GM23248 (cell line): Measurements from ENCODE around the gene PPP6R3. TPM values are rescaled to one million over a fixed set of nuclear protein-coding genes. Genes with fewer than 3 reads are reported as not detected.
A peak's percentile ranks its signal among the peaks of the same experiment; 100 is the strongest.
"Not testable (repeated sequence)": the region's sequence is repeated elsewhere in the genome, so short reads cannot be mapped to it uniquely, and the experiment has no call there.

Source experiments
- DNase-seq: peaks from one replicate; pipeline ENCODE4 v3.0.0-alpha.2; 2015
- H2AFZ ChIP-seq: fragments of 200-600 bp; sonication (generic); 2 replicates; pipeline ENCODE4 v1.6.1; 2016; ENCODE audit warnings: antibody characterized with exemption
- H3F3A ChIP-seq: fragments of 200-600 bp; sonication (generic); 2 replicates; pipeline ENCODE4 v1.6.1; 2016; ENCODE audit warnings: mild to moderate bottlenecking, antibody characterized with exemption, mixed run types; ENCODE audit not compliant: insufficient read depth
- H3K27ac ChIP-seq: fragments of 200-600 bp; sonication (generic); 2 replicates; pipeline ENCODE4 v1.5.1; 2016; ENCODE audit warnings: mild to moderate bottlenecking
- H3K27me3 ChIP-seq: fragments of 200-600 bp; sonication (generic); replicated peaks from 2 replicates; pipeline ENCODE4 v1.6.1; 2016; ENCODE audit warnings: mild to moderate bottlenecking; ENCODE audit not compliant: insufficient read depth
- H3K36me3 ChIP-seq: fragments of 200-600 bp; sonication (generic); 2 replicates; pipeline ENCODE4 v1.6.1; 2016; ENCODE audit warnings: low read depth, mild to moderate bottlenecking
- H3K4me1 ChIP-seq: fragments of 200-600 bp; sonication (generic); 2 replicates; pipeline ENCODE4 v1.6.1; 2016; ENCODE audit warnings: mild to moderate bottlenecking; ENCODE audit not compliant: insufficient read depth
- H3K4me2 ChIP-seq: fragments of 200-600 bp; sonication (generic); one replicate; pipeline ENCODE4 v1.6.1; 2016; ENCODE audit warnings: mild to moderate bottlenecking; ENCODE audit not compliant: unreplicated experiment
- H3K4me3 ChIP-seq: fragments of 200-600 bp; sonication (generic); 2 replicates; pipeline ENCODE4 v1.5.1; 2016; ENCODE audit warnings: mild to moderate bottlenecking
- H3K79me2 ChIP-seq: fragments of 200-600 bp; sonication (generic); 2 replicates; pipeline ENCODE4 v1.6.1; 2016; ENCODE audit warnings: mild to moderate bottlenecking; ENCODE audit not compliant: insufficient read depth
- H3K9ac ChIP-seq: fragments of 200-600 bp; sonication (generic); 2 replicates; pipeline ENCODE4 v1.6.1; 2016; ENCODE audit warnings: mild to moderate bottlenecking
- H3K9me2 ChIP-seq: fragments of 200-600 bp; sonication (generic); 2 replicates; pipeline ENCODE4 v1.6.1; 2016; ENCODE audit warnings: mixed run types, mild to moderate bottlenecking, moderate library complexity; ENCODE audit not compliant: insufficient read depth
- H3K9me3 ChIP-seq: fragments of 200-600 bp; sonication (generic); one replicate; pipeline ENCODE4 v1.6.1; 2017; ENCODE audit warnings: low read depth
- H4K20me1 ChIP-seq: fragments of 200-600 bp; sonication (generic); 2 replicates; pipeline ENCODE4 v1.6.0; 2016; ENCODE audit not compliant: insufficient read depth
- EZH2 ChIP-seq: fragments of 200-600 bp; sonication (generic); IDR thresholded peaks from 2 replicates; pipeline ENCODE4 v1.6.1; 2018; ENCODE audit warnings: antibody characterized with exemption, mild to moderate bottlenecking; ENCODE audit not compliant: insufficient read depth, poor library complexity, severe bottlenecking
- EZH2phosphoT487 ChIP-seq: fragments of 200-600 bp; sonication (generic); IDR thresholded peaks from 2 replicates; pipeline ENCODE4 v1.6.1; 2018; ENCODE audit warnings: antibody characterized with exemption, moderate library complexity, mild to moderate bottlenecking, low read depth; ENCODE audit not compliant: insufficient read depth
- WGBS, 2 experiments: methylation state at CpG; one replicate each; pipeline ENCODE4 v1.1.6; 2015 to 2017; ENCODE audit warnings: low lambda C conversion rate in 2 of 2, low coverage in 1 of 2; ENCODE audit errors: missing lambda C conversion rate in 2 of 2; 5-methylcytosine and 5-hydroxymethylcytosine counted together
- in situ Hi-C: fragments of 300-500 bp; cut with MboI; formaldehyde crosslinking; loops from 2 replicates; pipeline ENCODE4 v1.15.0; 2020
- polyA plus RNA-seq: library from polyadenylated mRNA; unstranded; fragments of >200 nt; fragmentation: Nextera tagmentation; extraction: Ambion mirVana; gene quantifications from 2 replicates; pipeline ENCODE4 v1.2.1, GENCODE V29; 2016
- total RNA-seq: library from RNA; depleted of rRNA; stranded (reverse); fragments of >200 nt; shearing (Covaris generic); gene quantifications from 2 replicates; pipeline ENCODE4 v1.2.3, GENCODE V29; 2014

The PPP6R3 gene
- total and polyA plus RNA-seq, 2 experiments from 2014 or later, result 47.5 to 96.0 TPM

DNA sequence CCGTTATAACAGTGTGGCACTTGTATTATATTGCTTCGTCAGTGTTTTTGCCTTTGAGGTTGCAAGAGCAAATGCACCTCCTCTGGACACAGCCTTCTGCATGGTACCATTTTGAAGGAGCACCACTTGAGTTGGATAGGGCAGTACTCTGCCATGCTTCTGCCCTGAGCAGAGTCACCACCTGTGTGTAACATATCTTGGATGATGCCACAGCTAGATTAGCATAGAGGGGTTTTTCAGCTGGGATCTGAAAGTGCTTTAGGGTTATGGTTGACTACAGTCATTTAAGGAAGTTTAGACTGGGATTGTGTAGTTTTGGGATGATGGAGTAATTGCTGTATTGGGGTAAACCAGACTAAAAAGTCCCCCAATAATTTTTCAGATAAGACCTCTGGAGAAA is 78.8 kb downstream of the PPP6R3 start:
- Histone ChIP-seq H3K9me3 (no peaks in the 10 kb centered on the region), H3K27me3 (no peaks in the 10 kb centered on the region), H3K9me2 (no peaks in the 10 kb centered on the region), H4K20me1 (peaks cover 15% of the 10 kb centered on the region; the same call in 1 of the 2 replicates), H3K4me2 (no peak overlapping the region), H3K79me2 (peaks cover 93% of the 10 kb centered on the region), H2AFZ (no peak overlapping the region), H3K9ac (no peak overlapping the region), H3K27ac (no peak overlapping the region), H3K4me1 (peaks cover 10% of the 10 kb centered on the region), H3K4me3 (no peak overlapping the region), H3F3A (peaks cover 16% of the 10 kb centered on the region), H3K36me3 (0 out of 2 replicates have a peak, but pooled peaks cover 5% of the 10 kb centered on the region)
- in situ Hi-C loops, result no loop called here
- WGBS, 2 experiments, result 97 to 100% methylated on average over 2 of the region's 2 CpGs
- no peak for DNase-seq
- no peak for TF ChIP-seq EZH2phosphoT487
- no peak for TF ChIP-seq EZH2

DNA sequence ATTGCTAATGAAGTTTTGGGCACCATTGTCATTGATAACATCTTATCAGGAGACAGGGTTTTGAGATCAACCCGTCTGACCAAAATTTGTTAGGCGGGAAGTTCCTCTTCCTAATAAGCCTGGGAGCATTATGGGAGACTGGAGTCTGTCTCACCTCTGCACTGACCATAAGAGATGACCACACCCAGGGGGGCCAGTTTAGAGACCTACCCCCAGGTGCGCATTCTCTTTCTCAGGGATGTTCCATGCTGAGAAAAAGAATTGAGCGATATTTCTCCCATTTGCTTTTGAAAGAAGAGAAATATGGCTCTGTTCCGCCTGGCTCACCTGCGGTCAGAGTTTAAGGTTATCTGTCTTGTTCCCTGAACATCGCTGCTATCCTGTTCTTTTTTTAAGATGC is 80.0 kb downstream of the PPP6R3 start:
- H3K9me3 ChIP-seq, DNase-seq, H2AFZ ChIP-seq, H3K27ac ChIP-seq, H3K4me1 ChIP-seq, H3K4me3 ChIP-seq, in situ Hi-C loops, H3K9ac ChIP-seq, H3K9me2 ChIP-seq, H3K27me3 ChIP-seq, H3K4me2 ChIP-seq: not testable (repeated sequence)
- Histone ChIP-seq H3K36me3 (peaks cover 13% of the 10 kb centered on the region; the same call in 1 of the 2 replicates), H3K79me2 (peaks cover 93% of the 10 kb centered on the region), H3F3A (peaks cover 16% of the 10 kb centered on the region), H4K20me1 (peaks cover 15% of the 10 kb centered on the region; the same call in 1 of the 2 replicates)
- 93% methylated on average over 7 of the region's 7 CpGs for WGBS, 2 experiments

DNA sequence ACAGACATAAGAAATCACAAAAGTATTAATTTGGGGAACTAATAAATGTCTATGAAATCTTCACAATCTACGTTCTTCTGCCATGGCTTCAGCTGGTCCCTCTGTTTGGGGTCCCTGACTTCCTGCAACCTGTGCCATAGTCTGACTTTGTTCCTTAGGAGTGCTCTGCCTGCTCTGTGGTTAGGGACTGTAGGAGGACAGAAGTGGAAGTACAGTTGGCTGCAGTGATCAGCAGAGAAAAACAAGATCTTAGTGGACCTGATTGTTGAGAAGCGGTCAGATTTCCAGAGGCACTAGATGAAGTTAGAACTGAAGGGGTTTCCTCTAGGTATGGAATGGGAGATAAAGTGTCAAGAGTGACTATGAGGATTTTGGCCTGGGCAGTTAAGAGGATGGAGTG is 80.6 kb downstream of the PPP6R3 start:
- Histone ChIP-seq H3K9ac (no peak overlapping the region), H3K4me1 (peaks cover 10% of the 10 kb centered on the region), H3K9me3 (no peaks in the 10 kb centered on the region), H3F3A (peaks cover 16% of the 10 kb centered on the region), H3K27me3 (no peaks in the 10 kb centered on the region), H3K27ac (no peak overlapping the region), H3K9me2 (no peaks in the 10 kb centered on the region), H3K36me3 (peaks cover 16% of the 10 kb centered on the region; the same call in 1 of the 2 replicates), H3K4me2 (no peak overlapping the region), H3K79me2 (peaks cover 93% of the 10 kb centered on the region), H4K20me1 (peaks cover 15% of the 10 kb centered on the region; the same call in 1 of the 2 replicates), H3K4me3 (no peak overlapping the region), H2AFZ (no peak overlapping the region)
- no peak for DNase-seq
- TF ChIP-seq EZH2 (no peak), EZH2phosphoT487 (no peak)
- in situ Hi-C loops, result no loop called here
- WGBS, 2 experiments, result 99 to 100% methylated on average over 2 of the region's 2 CpGs

DNA sequence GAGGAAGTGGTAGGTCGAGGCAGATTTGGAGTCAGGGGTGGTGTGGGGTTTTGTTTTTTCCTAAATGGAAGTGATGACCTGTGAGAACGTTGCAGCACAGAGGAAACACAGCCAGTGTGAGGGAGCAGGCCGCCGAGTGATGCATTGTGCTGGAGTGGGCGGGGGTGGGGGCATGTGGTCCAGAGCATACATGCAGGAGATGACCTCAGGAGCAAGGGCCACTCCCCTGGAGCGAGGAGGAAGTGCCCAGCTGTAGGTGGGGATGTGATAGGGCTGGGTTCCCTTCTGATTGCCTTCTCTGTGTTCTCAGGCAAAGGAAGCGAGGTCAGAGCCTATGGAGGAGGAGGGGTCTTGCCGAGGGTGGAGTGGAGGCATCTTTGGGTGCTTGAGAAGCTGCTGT is 81.4 kb downstream of the PPP6R3 start:
- peaks cover 15% of the 10 kb centered on the region; the same call in 1 of the 2 replicates for H4K20me1 ChIP-seq
- TF ChIP-seq EZH2 (no peak), EZH2phosphoT487 (no peak)
- WGBS, 2 experiments, result 74 to 80% methylated on average over 8 of the region's 8 CpGs
- H3K27ac ChIP-seq, result peak overlapping the region; percentile 92
- H3F3A ChIP-seq, result peaks cover 16% of the 10 kb centered on the region
- peaks cover 93% of the 10 kb centered on the region for H3K79me2 ChIP-seq
- H3K4me1 ChIP-seq, result peaks cover 15% of the 10 kb centered on the region
- peaks cover 22% of the 10 kb centered on the region; the same call in 1 of the 2 replicates for H3K36me3 ChIP-seq
- no peak overlapping the region for H2AFZ ChIP-seq
- H3K9me3 ChIP-seq, result no peaks in the 10 kb centered on the region
- no peak overlapping the region for H3K9ac ChIP-seq
- H3K9me2 ChIP-seq, result no peaks in the 10 kb centered on the region
- no peak overlapping the region for H3K4me2 ChIP-seq
- H3K27me3 ChIP-seq, result no peaks in the 10 kb centered on the region
- DNase-seq, result peak; percentile 13
- no peak overlapping the region for H3K4me3 ChIP-seq
- in situ Hi-C loops, result no loop called here

DNA sequence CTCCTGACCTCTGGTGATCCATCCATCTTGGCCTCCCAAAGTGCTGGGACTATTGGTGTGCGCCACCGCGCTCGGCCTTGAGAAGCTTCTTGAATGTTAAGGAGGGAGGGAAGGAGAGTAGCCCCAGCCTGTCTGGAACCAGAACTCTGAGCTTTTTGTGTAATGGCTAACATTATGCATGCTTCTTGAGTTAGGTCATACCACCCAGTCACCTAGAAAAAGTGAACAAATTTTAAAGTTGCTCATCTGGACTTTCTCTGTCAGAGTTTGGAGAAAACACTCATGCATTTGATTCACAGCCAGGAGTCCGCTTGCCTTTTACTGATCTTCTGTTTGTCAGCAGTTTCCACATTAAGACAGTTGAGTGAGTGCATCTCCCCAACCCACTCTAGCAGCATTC is 82.1 kb downstream of the PPP6R3 start:
- Histone ChIP-seq H3K9ac (peak overlapping the region; percentile 63), H3K36me3 (peaks cover 22% of the 10 kb centered on the region; the same call in 1 of the 2 replicates), H3K79me2 (peaks cover 93% of the 10 kb centered on the region), H3K4me2 (peak overlapping the region; percentile 70), H4K20me1 (peaks cover 13% of the 10 kb centered on the region; the same call in 1 of the 2 replicates), H3K9me3 (no peaks in the 10 kb centered on the region), H3F3A (peaks cover 16% of the 10 kb centered on the region), H3K27me3 (no peaks in the 10 kb centered on the region), H2AFZ (no peak overlapping the region), H3K27ac (peak overlapping the region; percentile 92), H3K4me1 (peaks cover 15% of the 10 kb centered on the region), H3K9me2 (no peaks in the 10 kb centered on the region), H3K4me3 (no peak overlapping the region)
- TF ChIP-seq EZH2, result no peak
- no peak for TF ChIP-seq EZH2phosphoT487
- DNase-seq, result peak; percentile 96
- in situ Hi-C loops, result no loop called here
- WGBS, 2 experiments, result 66 to 67% methylated on average over 5 of the region's 5 CpGs
